GM12878 (cell line): ENCODE measurements around the gene SAFB. TPM values are rescaled to one million over a fixed set of nuclear protein-coding genes. Genes with fewer than 3 reads are reported as not detected.

Source experiments
- ATAC-seq: fragments of 200-7000 bp; cut with Tn5 transposase; 3 replicates; pipeline ENCODE4 v1.9.1; 2020; ENCODE audit warnings: mild to moderate bottlenecking, moderate library complexity
- BruUV-seq: library from RNA; stranded (reverse); fragments of 400-500 nt; replicated peaks from 2 replicates; lab custom pipeline; 2021; lab: Mats Ljungman, UMichigan
- CTCF ChIA-PET: fragments of 300-600 bp; sonication (Branson Sonifier 250); formaldehyde crosslinking; extraction: SDS; loops from one replicate; lab custom pipeline; 2021; ENCODE audit warnings: inconsistent platforms; lab: Yijun Ruan, JAX
- POLR2A ChIA-PET: fragments of 350-600 bp; formaldehyde crosslinking; extraction: SDS; loops from one replicate; lab custom pipeline; 2021; ENCODE audit warnings: inconsistent platforms; lab: Charles Lee
- RAD21 ChIA-PET: fragments of 300-600 bp; sonication (Branson Sonifier 250); formaldehyde crosslinking; loops from one replicate; lab custom pipeline; 2023; ENCODE audit warnings: antibody characterized with exemption; ENCODE audit not compliant: unreplicated experiment; lab: Charles Lee
- SMC1A ChIA-PET: fragments of 300-600 bp; sonication (Branson Sonifier 250); formaldehyde crosslinking; loops from one replicate; lab custom pipeline; 2023; ENCODE audit not compliant: unreplicated experiment, uncharacterized antibody; lab: Charles Lee
- DNase-seq: peaks from one replicate; pipeline ENCODE4 v3.0.0-alpha.2; 2011; ENCODE audit warnings: low read depth, low spot score
- FAIRE-seq: peaks from 3 replicates; lab custom pipeline; 2011; peaks lifted over from hg19 to GRCh38; lab: Jason Lieb, UNC
- H2AFZ ChIP-seq: 2 replicates; pipeline ENCODE4 v1.6.0; 2011; ENCODE audit warnings: low read depth, low read length, control low read depth; ENCODE audit not compliant: control insufficient read depth
- H3K27ac ChIP-seq: 2 replicates; pipeline ENCODE4 v1.5.1; 2011; ENCODE audit warnings: control low read depth; ENCODE audit not compliant: control insufficient read depth, insufficient read depth
- H3K27me3 ChIP-seq, 2 experiments: replicated peaks in 1 of 2; 2 replicates each; pipeline versions ENCODE4 v1.6.0 to v1.6.1; 2011; ENCODE audit warnings: low read length in 1 of 2; ENCODE audit not compliant: control insufficient read depth in 2 of 2, insufficient read depth in 2 of 2
- H3K36me3 ChIP-seq, 2 experiments: 2 replicates each; pipeline ENCODE4 v1.5.1; 2011; ENCODE audit warnings: low read length in 1 of 2; ENCODE audit not compliant: control insufficient read depth in 2 of 2, insufficient read depth in 2 of 2
- H3K4me1 ChIP-seq: 2 replicates; pipeline ENCODE4 v1.6.1; 2011; ENCODE audit warnings: mild to moderate bottlenecking, low read length, moderate library complexity, mixed read lengths; ENCODE audit not compliant: control insufficient read depth, insufficient read depth
- H3K4me2 ChIP-seq: 2 replicates; pipeline ENCODE4 v1.6.0; 2011; ENCODE audit warnings: control low read depth; ENCODE audit not compliant: control insufficient read depth, insufficient read depth
- H3K4me3 ChIP-seq: fragments of 200-600 bp; sonication (generic); 2 replicates; pipeline ENCODE4 v1.5.1; 2016
- H3K79me2 ChIP-seq: 2 replicates; pipeline ENCODE4 v1.6.0; 2011; ENCODE audit warnings: low read length; ENCODE audit not compliant: control insufficient read depth, insufficient read depth
- H3K9ac ChIP-seq: 2 replicates; pipeline ENCODE4 v1.8.0; 2011; ENCODE audit warnings: low read length, control low read depth, mixed read lengths; ENCODE audit not compliant: control insufficient read depth, insufficient read depth
- H3K9me3 ChIP-seq: replicated peaks from 3 replicates; pipeline ENCODE4 v1.5.1; 2011; ENCODE audit warnings: mild to moderate bottlenecking, low read length; ENCODE audit not compliant: control insufficient read depth, insufficient read depth
- H4K20me1 ChIP-seq: 2 replicates; pipeline ENCODE4 v1.6.0; 2011; ENCODE audit not compliant: control insufficient read depth, insufficient read depth
- FOXM1 ChIP-seq: IDR thresholded peaks from 2 replicates; pipeline ENCODE4 v1.6.1; 2012; ENCODE audit warnings: low read depth, mild to moderate bottlenecking, inconsistent platforms, low read length, moderate library complexity
- NFXL1 ChIP-seq: fragments of 450-650 bp; IDR thresholded peaks from 2 replicates; pipeline ENCODE4 v1.6.1; 2017; ENCODE audit warnings: antibody characterized with exemption, mild to moderate bottlenecking, borderline replicate concordance
- SREBF1 ChIP-seq: IDR thresholded peaks from 2 replicates; pipeline ENCODE4 v1.6.1; 2012; ENCODE audit warnings: mild to moderate bottlenecking, low read length
- WGBS: methylation state at CpG from one replicate; pipeline ENCODE4 v1.1.6; 2016; ENCODE audit warnings: low lambda C conversion rate; ENCODE audit not compliant: insufficient replicate concordance, insufficient coverage; ENCODE audit errors: missing lambda C conversion rate; 5-methylcytosine and 5-hydroxymethylcytosine counted together
- in situ Hi-C: fragments of 300-500 bp; cut with MboI; formaldehyde crosslinking; loops from 9 replicates; pipeline ENCODE4 v1.14.3; 2018; ENCODE audit warnings: mixed read lengths
- intact Hi-C: fragments of 100-400 bp; cut with micrococcal nuclease; formaldehyde crosslinking; loops from one replicate; pipeline ENCODE4 v1.14.2; 2022; ENCODE audit not compliant: unreplicated experiment
- polyA plus RNA-seq, 11 experiments: library from polyadenylated mRNA; depleted of rRNA in 4 of 11; unstranded in 6 of 11; stranded (reverse) in 5 of 11; fragments of >200 nt; fragmentation: Nextera tagmentation in 4 of 11; fragmentation: Illumina TruSeq in 1 of 11; extraction: Ambion mirVana in 4 of 11; extraction: Trizol in 1 of 11; gene quantifications; 1 replicate in 1 of 11; 2 replicates in 10 of 11; pipeline versions ENCODE4 v1.2.1 to v1.2.3, GENCODE V29; 2011 to 2016; ENCODE audit warnings: inconsistent platforms in 2 of 11, missing spikeins in 2 of 11, low read depth in 1 of 11
- total RNA-seq, 4 experiments: library from RNA; depleted of rRNA in 3 of 4; stranded (reverse); fragments of >200 nt in 3 of 4; fragmentation: Illumina TruSeq in 1 of 4; extraction: Trizol in 1 of 4; gene quantifications; 2 replicates each; pipeline versions ENCODE4 v1.2.1 to v1.2.3, GENCODE V29; 2013 to 2021
- TF ChIP-seq, protein P1 (sequence below): fragments of 450-650 bp; IDR thresholded peaks from 2 replicates; pipeline ENCODE4 v1.6.1; 2016; ENCODE audit warnings: mild to moderate bottlenecking

The SAFB gene
- total and polyA plus RNA-seq, 10 of the 15 experiments (the other 5 are each of a cell fraction or from before 2014, with no cell fraction given): 1.6 to 131 (median 61.2) TPM

DNA sequence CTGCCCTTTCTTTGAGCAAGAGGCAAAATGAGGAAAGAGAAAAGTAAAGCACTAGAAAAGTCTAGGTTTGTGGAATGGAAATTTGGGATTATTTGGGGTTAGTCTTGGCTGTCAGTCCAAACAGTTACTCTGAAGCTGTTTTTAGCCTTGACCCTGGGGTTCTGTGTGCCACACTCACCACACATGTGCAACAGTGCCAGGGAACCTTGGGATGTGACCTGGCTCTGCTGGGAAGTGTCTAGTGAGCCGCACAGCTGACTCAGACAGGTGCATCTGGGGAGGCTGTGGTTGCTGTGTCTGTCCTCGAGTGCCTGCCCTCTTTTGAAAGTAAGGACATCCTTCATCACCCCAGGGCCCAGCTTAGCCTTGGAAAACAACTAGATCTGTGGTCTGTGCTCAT, 41.6 kb downstream of the SAFB start:
- Histone ChIP-seq H3K36me3 (peaks cover 36 to 53% of the 10 kb centered on the region in 2 experiments), H3K4me3 (no peak overlapping the region), H3K27me3 (no peaks in the 10 kb centered on the region), H3K27ac (no peak overlapping the region), H3K9me3 (no peaks in the 10 kb centered on the region), H3K4me1 (peaks cover 3% of the 10 kb centered on the region; the same call in 1 of the 2 replicates), H3K4me2 (no peak overlapping the region), H2AFZ (no peak overlapping the region), H4K20me1 (no peaks in the 10 kb centered on the region; the same call in 1 of the 2 replicates), H3K9ac (no peak overlapping the region), H3K79me2 (no peaks in the 10 kb centered on the region)
- CTCF ChIA-PET: interaction anchor here (1.3 to 1.7 kb wide), 2 partner anchors 10 to 31 kb away, joined by 3 read pairs; no protein-coding TSS in a partner anchor
- SMC1A ChIA-PET: no interaction called here
- intact Hi-C loops: no loop called here
- no peak for TF ChIP-seq NFXL1
- TF ChIP-seq FOXM1: no peak
- TF ChIP-seq, protein P1, sequence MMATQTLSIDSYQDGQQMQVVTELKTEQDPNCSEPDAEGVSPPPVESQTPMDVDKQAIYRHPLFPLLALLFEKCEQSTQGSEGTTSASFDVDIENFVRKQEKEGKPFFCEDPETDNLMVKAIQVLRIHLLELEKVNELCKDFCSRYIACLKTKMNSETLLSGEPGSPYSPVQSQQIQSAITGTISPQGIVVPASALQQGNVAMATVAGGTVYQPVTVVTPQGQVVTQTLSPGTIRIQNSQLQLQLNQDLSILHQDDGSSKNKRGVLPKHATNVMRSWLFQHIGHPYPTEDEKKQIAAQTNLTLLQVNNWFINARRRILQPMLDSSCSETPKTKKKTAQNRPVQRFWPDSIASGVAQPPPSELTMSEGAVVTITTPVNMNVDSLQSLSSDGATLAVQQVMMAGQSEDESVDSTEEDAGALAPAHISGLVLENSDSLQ: no peak
- TF ChIP-seq SREBF1: no peak
- POLR2A ChIA-PET: interaction anchor here (1.1 kb wide), 1 partner anchor 42 kb away, joined by 4 read pairs; the partner anchor contains the start of genes SAFB and SAFB2
- DNase-seq (no peak), ATAC-seq (no peak), FAIRE-seq (no peak)
- 50% methylated on average over 2 of the region's 2 CpGs for WGBS
- in situ Hi-C loops: no loop called here
- RAD21 ChIA-PET: no interaction called here
- TSS peak; percentile 29 for BruUV-seq
